Measurements from ENCODE around the gene USP10.

Gene USP10

DNA sequence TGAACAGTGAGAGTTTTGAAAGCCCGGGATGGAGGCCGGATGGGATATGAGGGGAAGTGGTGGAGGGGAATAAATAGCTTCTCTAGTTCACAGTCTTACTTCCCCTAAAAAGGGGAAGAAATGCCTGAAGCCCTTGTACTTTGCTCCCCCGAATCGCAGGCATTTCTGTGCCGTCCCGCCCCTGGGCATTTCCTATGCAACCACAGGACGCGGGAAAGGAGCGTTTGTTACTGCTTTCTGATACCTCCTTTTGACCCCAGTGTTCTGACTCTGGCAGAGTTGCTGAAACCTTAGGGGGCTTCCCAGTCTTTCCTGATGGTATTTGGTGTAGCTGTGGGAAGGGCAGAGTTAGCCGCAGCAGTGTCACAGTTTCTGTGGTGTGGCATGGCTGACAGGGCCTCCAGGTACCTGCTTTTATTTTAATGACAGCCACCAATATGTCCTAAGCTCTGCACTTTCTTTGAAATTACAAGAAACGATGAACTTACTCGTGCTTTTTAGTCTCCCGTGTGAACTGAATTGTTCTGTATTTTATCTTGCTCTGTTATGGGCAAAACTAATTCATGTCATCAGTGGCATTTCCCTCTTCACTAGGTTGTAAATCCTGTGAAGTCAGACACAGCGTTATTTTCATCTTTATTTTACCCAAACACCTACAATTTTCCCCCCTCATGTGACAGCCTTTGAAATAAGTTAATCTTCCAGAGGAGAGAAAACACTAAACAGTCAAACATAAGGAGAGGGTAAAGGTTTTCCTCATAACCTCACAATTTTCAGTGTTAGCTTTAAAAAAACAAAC lies 27.1 kb downstream of the USP10 start:
- Histone ChIP-seq H3F3A (ENCODE audit: low read depth) (no peaks in the 10 kb centered on the region), H4K20me1 (ENCODE audit: insufficient read depth, low read length, poor library complexity, severe bottlenecking) (peaks cover 89% of the 10 kb centered on the region), H3K9me2 (replicated peaks; ENCODE audit: low read depth, low read length) (no peaks in the 10 kb centered on the region), H3K4me3 (ENCODE audit: low read length, poor library complexity, severe bottlenecking) (no peak overlapping the region), H3K9ac (ENCODE audit: low read depth, low read length, poor library complexity, severe bottlenecking) (no peak overlapping the region), H3K4me1 (ENCODE audit: insufficient read depth, low read length, poor library complexity, severe bottlenecking) (peaks cover 39% of the 10 kb centered on the region), H3K4me2 (ENCODE audit: low read depth, low read length, poor library complexity, severe bottlenecking) (peak overlapping the region; percentile 61), H3K9me3 (ENCODE audit: insufficient read depth, low read depth, low read length) (no peaks in the 10 kb centered on the region), H3K27me3 (ENCODE audit: insufficient read depth, low read length, poor library complexity, severe bottlenecking) (no peaks in the 10 kb centered on the region), H3K79me2 (ENCODE audit: insufficient read depth, low read length) (peaks cover 96% of the 10 kb centered on the region), H2AFZ (ENCODE audit: low read length) (no peak overlapping the region), H3K36me3 (ENCODE audit: insufficient read depth, low read length) (0 out of 2 replicates have a peak, but pooled peaks cover 3% of the 10 kb centered on the region)
- TF ChIP-seq, protein P1, sequence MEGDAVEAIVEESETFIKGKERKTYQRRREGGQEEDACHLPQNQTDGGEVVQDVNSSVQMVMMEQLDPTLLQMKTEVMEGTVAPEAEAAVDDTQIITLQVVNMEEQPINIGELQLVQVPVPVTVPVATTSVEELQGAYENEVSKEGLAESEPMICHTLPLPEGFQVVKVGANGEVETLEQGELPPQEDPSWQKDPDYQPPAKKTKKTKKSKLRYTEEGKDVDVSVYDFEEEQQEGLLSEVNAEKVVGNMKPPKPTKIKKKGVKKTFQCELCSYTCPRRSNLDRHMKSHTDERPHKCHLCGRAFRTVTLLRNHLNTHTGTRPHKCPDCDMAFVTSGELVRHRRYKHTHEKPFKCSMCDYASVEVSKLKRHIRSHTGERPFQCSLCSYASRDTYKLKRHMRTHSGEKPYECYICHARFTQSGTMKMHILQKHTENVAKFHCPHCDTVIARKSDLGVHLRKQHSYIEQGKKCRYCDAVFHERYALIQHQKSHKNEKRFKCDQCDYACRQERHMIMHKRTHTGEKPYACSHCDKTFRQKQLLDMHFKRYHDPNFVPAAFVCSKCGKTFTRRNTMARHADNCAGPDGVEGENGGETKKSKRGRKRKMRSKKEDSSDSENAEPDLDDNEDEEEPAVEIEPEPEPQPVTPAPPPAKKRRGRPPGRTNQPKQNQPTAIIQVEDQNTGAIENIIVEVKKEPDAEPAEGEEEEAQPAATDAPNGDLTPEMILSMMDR (conservative IDR thresholded peaks at IDR 0.05; ENCODE audit: low read length), result no peak
- TF ChIP-seq EZH2phosphoT487 (IDR thresholded peaks at IDR 0.05; ENCODE audit: borderline replicate concordance), result no peak

DNA sequence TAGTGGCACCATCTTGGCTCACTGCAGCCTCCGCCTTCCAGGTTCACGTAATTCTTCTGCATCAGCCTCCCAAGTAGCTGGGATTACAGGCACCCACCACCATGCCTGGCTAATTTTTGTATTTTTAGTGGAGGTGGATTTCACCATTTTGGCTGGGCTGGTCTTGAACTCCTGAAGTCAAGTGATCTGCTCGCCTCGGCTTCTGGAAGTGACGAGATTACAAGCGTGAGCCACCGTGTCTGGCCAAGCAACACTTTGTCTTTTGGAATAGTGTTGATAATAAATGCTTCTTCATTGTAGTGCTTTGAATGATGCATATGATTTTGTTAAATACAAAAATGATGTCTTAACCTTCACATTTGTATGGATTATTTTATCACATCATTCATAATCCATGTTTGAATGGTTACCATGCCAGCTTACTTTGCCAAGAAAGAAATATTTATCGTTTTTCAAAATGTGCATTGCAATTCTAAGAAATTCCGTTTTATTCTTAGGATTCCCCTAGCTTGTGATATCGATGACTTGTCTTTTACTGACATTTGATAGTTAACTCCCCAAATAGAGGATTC lies 29.1 kb downstream of the USP10 start:
- Histone ChIP-seq H3F3A (ENCODE audit: low read depth) (no peaks in the 10 kb centered on the region), H3K9ac (ENCODE audit: low read depth, low read length, poor library complexity, severe bottlenecking) (no peak overlapping the region), H3K9me2 (replicated peaks; ENCODE audit: low read depth, low read length) (no peaks in the 10 kb centered on the region), H3K4me2 (ENCODE audit: low read depth, low read length, poor library complexity, severe bottlenecking) (no peak overlapping the region), H4K20me1 (ENCODE audit: insufficient read depth, low read length, poor library complexity, severe bottlenecking) (peaks cover 86% of the 10 kb centered on the region), H3K79me2 (ENCODE audit: insufficient read depth, low read length) (peaks cover 97% of the 10 kb centered on the region), H3K36me3 (ENCODE audit: insufficient read depth, low read length) (peaks cover 10% of the 10 kb centered on the region), H3K4me1 (ENCODE audit: insufficient read depth, low read length, poor library complexity, severe bottlenecking) (peaks cover 40% of the 10 kb centered on the region), H3K4me3 (ENCODE audit: low read length, poor library complexity, severe bottlenecking) (no peak overlapping the region), H2AFZ (ENCODE audit: low read length) (no peak overlapping the region), H3K9me3 (ENCODE audit: insufficient read depth, low read depth, low read length) (no peaks in the 10 kb centered on the region), H3K27me3 (ENCODE audit: insufficient read depth, low read length, poor library complexity, severe bottlenecking) (no peaks in the 10 kb centered on the region)
- TF ChIP-seq EZH2phosphoT487 (IDR thresholded peaks at IDR 0.05; ENCODE audit: borderline replicate concordance), result no peak
- TF ChIP-seq, protein P1 (conservative IDR thresholded peaks at IDR 0.05; ENCODE audit: low read length), result no peak

DNA sequence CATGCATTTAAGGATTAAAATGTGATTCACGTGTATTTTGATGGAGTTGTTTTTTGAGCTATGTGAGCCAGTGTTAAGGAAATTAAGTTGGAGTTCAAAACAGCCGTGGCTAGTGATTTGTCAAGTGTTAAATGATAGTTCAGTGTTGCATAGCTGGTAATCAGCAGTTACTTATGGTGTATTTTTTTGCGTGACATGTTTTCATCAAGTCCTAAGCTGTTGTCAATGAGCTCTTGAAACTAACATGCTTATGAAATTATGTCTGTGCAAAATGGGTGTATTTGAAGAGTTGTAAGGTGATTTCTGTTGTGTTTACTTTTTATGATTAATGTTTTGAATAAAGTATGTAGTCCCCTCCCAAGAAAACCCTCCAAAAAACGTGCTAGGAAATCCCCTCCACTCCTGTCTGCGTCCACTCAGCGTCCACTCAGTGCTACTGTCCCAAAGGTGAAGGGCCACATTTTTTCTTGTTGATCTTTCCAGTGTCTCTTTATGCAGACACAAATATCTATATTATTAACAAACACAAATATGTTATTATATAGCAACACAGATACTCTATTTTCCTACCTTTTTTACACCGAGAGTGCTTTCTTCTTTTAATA lies 30.0 kb downstream of the USP10 start:
- no peak overlapping the region for H2AFZ ChIP-seq (ENCODE audit: low read length)
- H3K36me3 ChIP-seq (ENCODE audit: insufficient read depth, low read length), result peaks cover 17% of the 10 kb centered on the region
- H3K27me3 ChIP-seq (ENCODE audit: insufficient read depth, low read length, poor library complexity, severe bottlenecking), result no peaks in the 10 kb centered on the region
- peaks cover 85% of the 10 kb centered on the region for H4K20me1 ChIP-seq (ENCODE audit: insufficient read depth, low read length, poor library complexity, severe bottlenecking)
- no peak overlapping the region for H3K9ac ChIP-seq (ENCODE audit: low read depth, low read length, poor library complexity, severe bottlenecking)
- peaks cover 97% of the 10 kb centered on the region for H3K79me2 ChIP-seq (ENCODE audit: insufficient read depth, low read length)
- TF ChIP-seq, protein P1 (conservative IDR thresholded peaks at IDR 0.05; ENCODE audit: low read length), result no peak
- TF ChIP-seq EZH2phosphoT487 (IDR thresholded peaks at IDR 0.05; ENCODE audit: borderline replicate concordance), result no peak
- no peaks in the 10 kb centered on the region for H3F3A ChIP-seq (ENCODE audit: low read depth)
- no peak overlapping the region for H3K4me3 ChIP-seq (ENCODE audit: low read length, poor library complexity, severe bottlenecking)
- no peaks in the 10 kb centered on the region for H3K9me3 ChIP-seq (ENCODE audit: insufficient read depth, low read depth, low read length)
- H3K4me1 ChIP-seq (ENCODE audit: insufficient read depth, low read length, poor library complexity, severe bottlenecking), result peaks cover 31% of the 10 kb centered on the region
- H3K4me2 ChIP-seq (ENCODE audit: low read depth, low read length, poor library complexity, severe bottlenecking), result peak overlapping the region; percentile 57
- H3K9me2 ChIP-seq (replicated peaks; ENCODE audit: low read depth, low read length), result no peaks in the 10 kb centered on the region

All from Loucy (cell line).